Fibroblast of lung (primary cell): ENCODE results near the gene CEP97. TPM values are rescaled to one million over a fixed set of nuclear protein-coding genes. Genes with fewer than 3 reads are reported as not detected.

Source experiments
- DNase-seq, 2 donors: peaks; one replicate each; pipeline versions ENCODE4 v3.0.0 to v3.0.0-alpha.2; 2010; ENCODE audit warnings: low read depth in 2 of 2
- H2AFZ ChIP-seq: 2 replicates; pipeline ENCODE4 v1.5.1; 2012; ENCODE audit warnings: low read length, control low read depth, inconsistent platforms
- H3K27ac ChIP-seq: 2 replicates; pipeline ENCODE4 v1.5.1; 2011; ENCODE audit warnings: low read length, control low read depth; ENCODE audit not compliant: insufficient read depth
- H3K27me3 ChIP-seq: 2 replicates; pipeline ENCODE4 v1.5.1; 2011; ENCODE audit warnings: mild to moderate bottlenecking, low read length; ENCODE audit not compliant: control insufficient read depth, insufficient read depth
- H3K36me3 ChIP-seq: 2 replicates; pipeline ENCODE4 v1.5.1; 2011; ENCODE audit warnings: low read length; ENCODE audit not compliant: control insufficient read depth, insufficient read depth
- H3K4me1 ChIP-seq: 2 replicates; pipeline ENCODE4 v1.5.1; 2011; ENCODE audit warnings: low read length; ENCODE audit not compliant: control insufficient read depth, insufficient read depth; ENCODE audit errors: extremely low read depth
- H3K4me2 ChIP-seq: 2 replicates; pipeline ENCODE4 v1.5.1; 2011; ENCODE audit warnings: low read length, control low read depth; ENCODE audit not compliant: insufficient read depth; ENCODE audit errors: extremely low read depth
- H3K4me3 ChIP-seq, 4 experiments: fragments of 200-600 bp in 1 of 4; sonication (generic) in 1 of 4; replicated peaks in 1 of 4; 2 replicates each; pipeline ENCODE4 v1.5.1; 2011 to 2016; ENCODE audit warnings: low read length in 4 of 4, low read depth in 3 of 4, mild to moderate bottlenecking in 3 of 4, control low read depth in 2 of 4, inconsistent platforms in 1 of 4, mixed read lengths in 1 of 4; ENCODE audit not compliant: insufficient read depth in 1 of 4; ENCODE audit errors: control extremely low read depth in 1 of 4
- H3K79me2 ChIP-seq: 2 replicates; pipeline ENCODE4 v1.5.1; 2012; ENCODE audit warnings: mild to moderate bottlenecking, low read length, inconsistent platforms; ENCODE audit not compliant: control insufficient read depth, insufficient read depth
- H3K9ac ChIP-seq: 2 replicates; pipeline ENCODE4 v1.5.1; 2011; ENCODE audit warnings: mild to moderate bottlenecking, low read length, control low read depth; ENCODE audit not compliant: insufficient read depth
- H3K9me3 ChIP-seq: 2 replicates; pipeline ENCODE4 v1.5.1; 2012; ENCODE audit warnings: low read depth, low read length; ENCODE audit not compliant: control insufficient read depth, insufficient read depth
- H4K20me1 ChIP-seq: 2 replicates; pipeline ENCODE4 v1.5.1; 2011; ENCODE audit warnings: low read length; ENCODE audit not compliant: control insufficient read depth, insufficient read depth; ENCODE audit errors: extremely low read depth
- EZH2 ChIP-seq: IDR thresholded peaks from 2 replicates; pipeline ENCODE4 v1.5.1; 2012; ENCODE audit warnings: low read length, control low read depth, mild to moderate bottlenecking; ENCODE audit errors: missing control alignments
- polyA plus RNA-seq, 2 donors: library from polyadenylated mRNA; depleted of rRNA in 1 of 2; stranded (reverse) in 1 of 2; unstranded in 1 of 2; fragments of >200 nt; gene quantifications; 2 replicates each; pipeline ENCODE4 v1.2.1, GENCODE V29; 2011 to 2012; ENCODE audit warnings: missing spikeins in 1 of 2
- total RNA-seq: library from RNA; depleted of rRNA; stranded (reverse); fragments of >200 nt; gene quantifications from 2 replicates; pipeline ENCODE4 v1.2.1, GENCODE V29; 2014
- TF ChIP-seq, protein P1 (sequence below), 2 donors: IDR thresholded peaks in 1 of 2; conservative IDR thresholded peaks in 1 of 2; 1 replicate in 1 of 2; 2 replicates in 1 of 2; pipeline ENCODE4 v1.5.1; 2011 to 2012; ENCODE audit warnings: low read length in 2 of 2, control low read depth in 1 of 2, inconsistent platforms in 1 of 2, low read depth in 1 of 2, mild to moderate bottlenecking in 1 of 2

CEP97 gene
- total and polyA plus RNA-seq, 2 donors (not counting 1 experiment from before 2014, with no cell fraction given): 2.0 to 10.1 TPM

DNA sequence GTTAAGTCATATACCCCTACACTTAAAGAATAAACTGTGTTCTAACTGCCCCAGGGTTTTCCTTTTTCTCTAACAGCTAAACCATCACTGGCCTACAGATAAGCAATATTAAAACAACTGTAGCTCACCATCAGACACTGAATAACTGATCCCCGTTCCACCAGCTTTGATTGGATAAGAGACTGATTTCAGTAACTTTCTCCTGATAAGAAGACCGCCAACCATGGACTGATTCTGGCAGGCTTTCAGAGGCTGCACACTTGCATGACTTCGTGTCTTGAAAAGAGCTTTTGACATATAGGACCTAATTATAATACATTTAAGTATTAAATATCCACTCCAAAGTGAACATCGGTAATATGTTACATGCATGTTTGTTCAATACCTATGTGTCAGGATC, 15.3 kb upstream of the CEP97 start:
- H3K9ac ChIP-seq: no peak overlapping the region
- H3K9me3 ChIP-seq: no peaks in the 10 kb centered on the region
- DNase-seq: no peak
- no peak overlapping the region for H3K27ac ChIP-seq
- TF ChIP-seq, protein P1, sequence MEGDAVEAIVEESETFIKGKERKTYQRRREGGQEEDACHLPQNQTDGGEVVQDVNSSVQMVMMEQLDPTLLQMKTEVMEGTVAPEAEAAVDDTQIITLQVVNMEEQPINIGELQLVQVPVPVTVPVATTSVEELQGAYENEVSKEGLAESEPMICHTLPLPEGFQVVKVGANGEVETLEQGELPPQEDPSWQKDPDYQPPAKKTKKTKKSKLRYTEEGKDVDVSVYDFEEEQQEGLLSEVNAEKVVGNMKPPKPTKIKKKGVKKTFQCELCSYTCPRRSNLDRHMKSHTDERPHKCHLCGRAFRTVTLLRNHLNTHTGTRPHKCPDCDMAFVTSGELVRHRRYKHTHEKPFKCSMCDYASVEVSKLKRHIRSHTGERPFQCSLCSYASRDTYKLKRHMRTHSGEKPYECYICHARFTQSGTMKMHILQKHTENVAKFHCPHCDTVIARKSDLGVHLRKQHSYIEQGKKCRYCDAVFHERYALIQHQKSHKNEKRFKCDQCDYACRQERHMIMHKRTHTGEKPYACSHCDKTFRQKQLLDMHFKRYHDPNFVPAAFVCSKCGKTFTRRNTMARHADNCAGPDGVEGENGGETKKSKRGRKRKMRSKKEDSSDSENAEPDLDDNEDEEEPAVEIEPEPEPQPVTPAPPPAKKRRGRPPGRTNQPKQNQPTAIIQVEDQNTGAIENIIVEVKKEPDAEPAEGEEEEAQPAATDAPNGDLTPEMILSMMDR (conservative IDR thresholded peaks at IDR 0.05 in 1 of 2, IDR thresholded peaks at IDR 0.05 in 1 of 2; ENCODE audit: low read depth in 1 of 2, low read length in 2 of 2): no peak
- no peak for TF ChIP-seq EZH2
- no peaks in the 10 kb centered on the region for H3K4me1 ChIP-seq
- H3K4me3 ChIP-seq: no peak overlapping the region
- H3K79me2 ChIP-seq: no peaks in the 10 kb centered on the region
- H3K27me3 ChIP-seq: no peaks in the 10 kb centered on the region
- H4K20me1 ChIP-seq: no peaks in the 10 kb centered on the region
- H2AFZ ChIP-seq: no peak overlapping the region
- H3K36me3 ChIP-seq: no peaks in the 10 kb centered on the region
- H3K4me2 ChIP-seq: no peak overlapping the region

DNA sequence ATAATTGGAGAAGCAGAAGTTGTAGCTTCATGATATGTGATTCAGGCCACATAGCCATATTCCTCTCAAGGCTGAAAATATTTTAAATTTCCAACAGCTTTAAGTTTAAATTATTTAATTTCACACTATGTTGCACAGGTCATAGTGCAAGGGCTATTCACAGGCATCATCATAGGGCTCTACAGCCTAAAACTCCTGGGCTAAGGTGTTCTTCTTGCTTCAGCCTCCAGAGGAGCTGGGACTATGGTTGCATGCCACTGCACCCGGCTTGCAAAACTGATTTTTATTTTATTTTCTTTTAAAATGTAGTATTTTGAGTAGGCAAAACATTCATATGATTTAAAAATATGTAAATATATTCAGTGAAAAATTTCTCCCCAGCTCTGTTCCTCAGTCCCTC, 6.0 kb upstream of the CEP97 start:
- DNase-seq: no peak
- no peak overlapping the region for H3K4me3 ChIP-seq
- no peaks in the 10 kb centered on the region for H3K9me3 ChIP-seq
- H2AFZ ChIP-seq: no peak overlapping the region
- no peaks in the 10 kb centered on the region for H3K79me2 ChIP-seq
- H4K20me1 ChIP-seq: no peaks in the 10 kb centered on the region
- no peak for TF ChIP-seq EZH2
- TF ChIP-seq, protein P1 (conservative IDR thresholded peaks at IDR 0.05 in 1 of 2, IDR thresholded peaks at IDR 0.05 in 1 of 2; ENCODE audit: low read depth in 1 of 2, low read length in 2 of 2): no peak
- no peak overlapping the region for H3K4me2 ChIP-seq
- no peaks in the 10 kb centered on the region for H3K27me3 ChIP-seq
- no peak overlapping the region for H3K9ac ChIP-seq
- H3K36me3 ChIP-seq: no peaks in the 10 kb centered on the region
- no peaks in the 10 kb centered on the region for H3K4me1 ChIP-seq
- H3K27ac ChIP-seq: no peak overlapping the region

DNA sequence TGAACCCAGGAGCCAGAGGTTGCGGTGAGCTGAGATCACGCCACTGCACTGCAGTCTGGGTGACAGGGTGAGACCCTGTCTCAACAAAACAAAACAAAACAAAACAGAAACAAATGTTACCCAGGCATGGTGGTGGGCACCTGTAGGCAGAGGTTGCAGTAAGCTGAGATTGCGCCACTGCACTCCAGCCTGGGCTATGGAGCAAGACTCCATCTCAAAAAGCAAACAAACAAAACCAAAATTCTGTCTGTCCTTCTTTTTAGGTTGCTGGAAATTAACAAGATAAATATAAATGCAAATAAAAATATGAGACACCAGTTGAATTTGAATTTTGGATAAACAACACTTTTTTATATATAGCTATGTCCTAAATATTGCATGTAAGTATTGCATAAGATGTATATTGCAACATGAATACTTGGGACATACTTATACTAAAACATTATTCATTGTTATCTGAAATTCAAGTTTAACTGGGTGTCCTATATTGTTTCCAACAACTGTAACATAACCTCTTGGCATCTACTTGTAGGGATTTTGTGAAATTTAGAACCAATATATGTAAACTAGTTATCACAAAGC, 4.7 kb upstream of the CEP97 start:
- H3K4me3 ChIP-seq: no peak overlapping the region
- no peaks in the 10 kb centered on the region for H3K4me1 ChIP-seq
- no peaks in the 10 kb centered on the region for H4K20me1 ChIP-seq
- H3K4me2 ChIP-seq: no peak overlapping the region
- peak in 1 of 2 donors; percentile 38 for DNase-seq
- no peaks in the 10 kb centered on the region for H3K79me2 ChIP-seq
- no peak for TF ChIP-seq EZH2
- TF ChIP-seq, protein P1 (conservative IDR thresholded peaks at IDR 0.05 in 1 of 2, IDR thresholded peaks at IDR 0.05 in 1 of 2; ENCODE audit: low read depth in 1 of 2, low read length in 2 of 2): no peak
- no peak overlapping the region for H3K9ac ChIP-seq
- no peak overlapping the region for H2AFZ ChIP-seq
- no peaks in the 10 kb centered on the region for H3K9me3 ChIP-seq
- no peaks in the 10 kb centered on the region for H3K27me3 ChIP-seq
- H3K27ac ChIP-seq: no peak overlapping the region
- no peaks in the 10 kb centered on the region for H3K36me3 ChIP-seq
